Esophagus squamous epithelium (tissue), 5 donors: ENCODE data around the gene MPV17. TPM values are rescaled to one million over a fixed set of nuclear protein-coding genes. Genes with fewer than 3 reads are reported as not detected.
"Not testable (repeated sequence)": the region's sequence is repeated elsewhere in the genome, so short reads cannot be mapped to it uniquely, and the experiment has no call there.

Experiments
- DNase-seq: peaks from one replicate; lab custom pipeline; 2025; lab: John Stamatoyannopoulos, UW
- H3K27ac ChIP-seq, 4 donors: fragments of 200-600 bp; sonication (generic); one replicate each; pipeline ENCODE4 v1.5.1; 2016 to 2019; ENCODE audit warnings: mild to moderate bottlenecking in 1 of 4
- H3K27me3 ChIP-seq, 4 donors: fragments of 200-600 bp; sonication (generic); 1 replicate in 3 of 4; 2 replicates in 1 of 4; pipeline versions ENCODE4 v1.5.1 to v1.6.0; 2017 to 2021; ENCODE audit warnings: antibody characterized with exemption in 1 of 4
- H3K36me3 ChIP-seq, 3 donors: fragments of 200-600 bp; sonication (generic); one replicate each; pipeline ENCODE4 v1.5.1; 2016 to 2019
- H3K4me1 ChIP-seq, 3 donors: fragments of 200-600 bp; sonication (generic); one replicate each; pipeline ENCODE4 v1.5.1; 2017 to 2019
- H3K4me3 ChIP-seq, 4 donors: fragments of 200-600 bp; sonication (generic); 1 replicate in 3 of 4; 2 replicates in 1 of 4; pipeline ENCODE4 v1.5.1; 2016 to 2019; ENCODE audit warnings: mild to moderate bottlenecking in 2 of 4, moderate library complexity in 1 of 4
- H3K9me3 ChIP-seq, 3 donors: fragments of 200-600 bp; sonication (generic); one replicate each; pipeline ENCODE4 v1.5.1; 2016 to 2019
- CTCF ChIP-seq, 6 experiments: fragments of 450-650 bp in 4 of 6; fragments of 200-600 bp in 2 of 6; sonication (generic) in 2 of 6; IDR thresholded peaks; one replicate each; pipeline ENCODE4 v1.5.1; 2016 to 2019; ENCODE audit warnings: antibody characterized with exemption in 6 of 6, mild to moderate bottlenecking in 4 of 6, moderate library complexity in 4 of 6
- POLR2A ChIP-seq, 4 donors: fragments of 450-650 bp; IDR thresholded peaks; one replicate each; pipeline ENCODE4 v1.6.1; 2017; ENCODE audit warnings: antibody characterized with exemption in 4 of 4, mild to moderate bottlenecking in 4 of 4, moderate library complexity in 3 of 4
- WGBS, 2 donors: methylation state at CpG; one replicate each; pipeline ENCODE4 v1.1.5; 2018; 5-methylcytosine and 5-hydroxymethylcytosine counted together
- intact Hi-C: fragments of 100-400 bp; cut with DNase I; formaldehyde crosslinking; loops from one replicate; pipeline ENCODE4 v1.15.0; 2022
- total RNA-seq, 4 donors: library from RNA; depleted of rRNA; stranded (reverse); fragments of >200 nt; gene quantifications; one replicate each; pipeline ENCODE4 v1.1.0, GENCODE V29; 2016
- donor health status: DM: yes; HTN: yes; CAD: no.

Gene MPV17
- total RNA-seq, 4 donors from 2014 or later = 39.3 to 66.1 (median 48.1) TPM

DNA sequence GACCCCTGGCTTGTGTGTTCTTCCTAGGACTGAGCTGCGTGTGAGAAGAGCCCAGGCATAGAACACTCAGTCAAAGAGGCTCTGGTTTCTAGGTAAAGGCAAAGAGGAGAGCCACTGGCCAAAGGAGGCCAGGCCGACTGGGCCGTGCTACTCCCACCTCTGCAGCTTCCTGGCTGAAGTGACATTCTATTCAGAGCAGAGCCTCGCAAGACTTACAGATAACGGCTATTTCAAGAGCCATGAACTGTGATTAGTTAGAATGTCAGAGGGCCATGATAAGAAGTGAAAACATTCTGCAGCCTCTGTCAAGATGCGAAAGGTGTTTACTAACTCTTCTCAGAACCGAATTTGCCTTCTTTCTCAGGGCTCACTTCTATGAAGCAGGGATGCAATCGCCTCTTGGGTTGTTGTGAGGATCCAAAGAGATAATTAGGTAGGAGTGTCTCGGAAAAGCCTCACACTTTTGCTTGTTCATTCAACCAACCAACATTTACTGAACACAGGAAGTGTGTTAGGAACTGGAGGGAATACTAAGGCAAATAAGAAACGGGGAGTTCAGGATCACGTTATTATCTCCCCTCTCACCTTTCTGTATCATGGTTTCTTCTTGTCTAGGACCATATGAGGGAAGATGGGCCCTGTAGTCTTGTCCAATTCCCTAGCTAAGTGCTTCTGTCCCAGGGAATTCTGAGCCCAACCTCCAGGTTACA lies 51.1 kb downstream of the MPV17 start:
- TF ChIP-seq POLR2A (IDR thresholded peaks at IDR 0.05) (no peak), CTCF (IDR thresholded peaks at IDR 0.05) (no peak)
- intact Hi-C loops = loop anchor here (10.0 kb wide), 1 partner anchor 167 kb away; no protein-coding TSS in a partner anchor
- WGBS, 2 donors = 63 to 72% methylated on average over 9 to 11 of the region's 11 CpGs

GRCh38 chr2:27270670-27271069 lies 52.2 kb downstream of the MPV17 start:
- H3K9me3 ChIP-seq = no peaks in the 10 kb centered on the region
- TF ChIP-seq CTCF (IDR thresholded peaks at IDR 0.05) (no peak), POLR2A (IDR thresholded peaks at IDR 0.05) (no peak)
- peaks cover 0 to 89% (median 2%) of the 10 kb centered on the region in 4 donors for H3K27me3 ChIP-seq
- no peaks in the 10 kb centered on the region for H3K36me3 ChIP-seq
- WGBS, 2 donors = 67 to 79% methylated on average over 2 of the region's 2 CpGs
- H3K4me3 ChIP-seq = no peak overlapping the region
- intact Hi-C loops = loop anchor here (10.0 kb wide), 1 partner anchor 166 kb away; no protein-coding TSS in a partner anchor
- DNase-seq = no peak
- no peaks in the 10 kb centered on the region for H3K4me1 ChIP-seq
- no peak overlapping the region for H3K27ac ChIP-seq

More for the DNA sequence above, 51.1 kb downstream of the MPV17 start:
- no peaks in the 10 kb centered on the region for H3K9me3 ChIP-seq
- no peaks in the 10 kb centered on the region for H3K36me3 ChIP-seq
- peaks cover 0 to 86% (median 0%) of the 10 kb centered on the region in 4 donors for H3K27me3 ChIP-seq
- H3K27ac ChIP-seq = no peak overlapping the region
- H3K4me1 ChIP-seq = no peaks in the 10 kb centered on the region
- no peak for DNase-seq
- no peak overlapping the region for H3K4me3 ChIP-seq

DNA sequence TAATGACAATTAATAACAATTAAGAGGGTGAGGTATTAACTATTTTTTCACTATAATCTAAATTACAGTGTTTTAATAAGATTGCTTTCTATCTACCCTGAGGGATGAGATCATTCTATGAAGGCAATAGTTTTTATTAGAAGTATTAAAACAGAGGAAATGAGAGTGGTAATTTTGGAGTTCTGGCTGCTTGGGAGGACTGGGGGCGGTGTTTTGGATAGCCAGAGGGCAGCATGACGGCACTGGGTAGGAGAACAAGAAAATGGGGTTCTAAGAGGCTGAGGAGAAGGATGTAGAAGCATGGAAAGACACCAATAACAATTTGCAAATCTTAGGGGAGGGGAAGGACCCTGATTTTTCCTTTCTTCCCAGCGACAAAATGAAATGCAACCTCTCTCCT lies 52.8 kb downstream of the MPV17 start:
- TF ChIP-seq CTCF (IDR thresholded peaks at IDR 0.05) (no peak), POLR2A (IDR thresholded peaks at IDR 0.05) (no peak)

DNA sequence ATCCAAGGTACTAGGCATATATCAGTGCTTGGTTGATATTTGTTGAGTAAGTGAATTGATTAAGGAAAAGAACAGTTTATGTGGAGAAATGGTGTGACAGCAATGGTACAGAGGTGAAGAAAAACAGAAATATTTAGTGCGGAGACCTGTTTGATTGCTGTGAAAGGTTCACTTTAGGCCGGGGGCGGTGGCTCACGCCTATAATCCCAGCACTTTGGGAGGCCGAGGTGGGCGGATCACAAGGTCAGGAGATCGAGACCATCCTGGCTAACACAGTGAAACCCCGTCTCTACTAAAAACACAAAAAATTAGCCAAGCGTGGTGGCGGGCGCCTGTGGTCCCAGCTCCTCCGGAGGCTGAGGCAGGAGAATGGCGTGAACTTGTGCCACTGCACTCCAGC lies 54.6 kb downstream of the MPV17 start:
- Histone ChIP-seq H3K4me1 (peaks cover 17 to 23% (median 20%) of the 10 kb centered on the region in 3 donors), H3K27me3 (peaks cover 3 to 93% (median 13%) of the 10 kb centered on the region in 4 donors)
- H3K36me3 ChIP-seq, DNase-seq, H3K9me3 ChIP-seq, H3K4me3 ChIP-seq, H3K27ac ChIP-seq, intact Hi-C loops: not testable (repeated sequence)
- 88 to 94% methylated on average over 10 to 13 of the region's 13 CpGs for WGBS, 2 donors

More for the DNA sequence above, 52.8 kb downstream of the MPV17 start:
- DNase-seq = no peak
- H3K4me1 ChIP-seq = peaks cover 1 to 5% (median 2%) of the 10 kb centered on the region in 3 donors
- H3K27ac ChIP-seq = no peak overlapping the region
- 57 to 63% methylated on average over 3 of the region's 3 CpGs for WGBS, 2 donors
- H3K27me3 ChIP-seq = peaks cover 0 to 89% (median 6%) of the 10 kb centered on the region in 4 donors
- H3K9me3 ChIP-seq = no peaks in the 10 kb centered on the region
- no peak overlapping the region for H3K4me3 ChIP-seq
- intact Hi-C loops = loop anchor here (10.0 kb wide), 1 partner anchor 165 kb away; no protein-coding TSS in a partner anchor
- H3K36me3 ChIP-seq = no peaks in the 10 kb centered on the region

- intact Hi-C loops = no loop called here
- Histone ChIP-seq H3K36me3 (no peaks in the 10 kb centered on the region), H3K4me3 (no peak overlapping the region), H3K4me1 (peaks cover 30 to 41% (median 32%) of the 10 kb centered on the region in 3 donors), H3K27me3 (peaks cover 15 to 98% (median 28%) of the 10 kb centered on the region in 4 donors), H3K27ac (no peak overlapping the region), H3K9me3 (no peaks in the 10 kb centered on the region)
- no peak for DNase-seq
- TF ChIP-seq CTCF (IDR thresholded peaks at IDR 0.05) (no peak), POLR2A (IDR thresholded peaks at IDR 0.05) (no peak)
Measured at GRCh38 chr2:27265536-27265870, 57.4 kb downstream of the MPV17 start.
